ENCODE measurements around the gene RAB11FIP4.

RAB11FIP4 gene

DNA sequence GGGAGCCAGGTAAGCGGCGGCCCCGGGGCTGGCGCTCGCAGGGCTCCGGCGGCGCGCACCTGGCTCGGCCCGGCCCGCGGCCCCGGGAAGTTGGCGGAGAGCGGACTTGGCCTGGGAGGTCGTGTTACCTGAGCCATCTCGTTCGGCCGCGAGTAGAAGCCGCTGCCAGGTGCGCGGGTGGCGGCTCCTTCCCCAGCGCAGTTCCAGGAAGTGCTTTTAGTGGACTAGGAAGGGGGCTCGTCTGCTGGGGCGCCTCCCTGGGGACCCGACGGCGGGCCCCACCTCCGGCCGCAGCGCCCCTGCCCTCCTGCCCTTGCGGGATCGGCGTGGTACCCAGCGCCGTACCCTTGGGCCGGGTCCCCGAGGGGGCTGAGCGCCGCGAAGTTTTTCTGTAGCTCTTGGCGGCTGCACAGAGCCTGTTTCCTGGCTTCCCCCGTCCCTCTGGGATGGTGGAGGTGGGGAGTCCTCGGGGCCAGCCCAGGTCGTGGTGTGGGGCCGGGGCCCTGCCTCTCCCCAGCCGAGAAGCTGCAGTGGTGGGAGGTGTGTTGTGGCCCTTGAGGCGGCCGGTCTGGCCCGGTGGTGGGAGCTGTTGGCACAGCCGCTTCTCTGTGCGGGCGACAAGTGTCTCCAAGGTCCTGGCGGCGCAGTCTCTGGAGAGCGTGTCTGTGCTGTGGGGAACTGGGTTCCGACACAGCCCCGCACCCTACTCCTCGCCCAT lies 96.9 kb downstream of the RAB11FIP4 start:
- DNase-seq: peak in 1 of 2 donors; percentile 27

DNA sequence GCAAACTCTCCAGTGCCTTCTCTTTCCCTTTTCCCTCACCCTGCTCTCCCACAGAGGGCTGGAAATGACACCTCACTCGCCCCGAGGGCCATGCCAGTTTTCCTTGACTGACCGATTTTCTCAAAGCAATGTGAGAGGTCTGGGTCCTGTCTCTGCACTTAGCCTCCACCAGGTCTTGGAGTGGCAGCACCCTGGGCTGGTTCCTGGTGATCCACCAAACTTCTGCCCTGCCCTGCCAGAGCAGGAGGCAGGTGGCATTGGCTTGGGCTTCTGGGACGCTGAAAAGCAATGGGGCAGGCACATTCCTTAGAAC lies 97.5 kb downstream of the RAB11FIP4 start:
- DNase-seq: no peak

DNA sequence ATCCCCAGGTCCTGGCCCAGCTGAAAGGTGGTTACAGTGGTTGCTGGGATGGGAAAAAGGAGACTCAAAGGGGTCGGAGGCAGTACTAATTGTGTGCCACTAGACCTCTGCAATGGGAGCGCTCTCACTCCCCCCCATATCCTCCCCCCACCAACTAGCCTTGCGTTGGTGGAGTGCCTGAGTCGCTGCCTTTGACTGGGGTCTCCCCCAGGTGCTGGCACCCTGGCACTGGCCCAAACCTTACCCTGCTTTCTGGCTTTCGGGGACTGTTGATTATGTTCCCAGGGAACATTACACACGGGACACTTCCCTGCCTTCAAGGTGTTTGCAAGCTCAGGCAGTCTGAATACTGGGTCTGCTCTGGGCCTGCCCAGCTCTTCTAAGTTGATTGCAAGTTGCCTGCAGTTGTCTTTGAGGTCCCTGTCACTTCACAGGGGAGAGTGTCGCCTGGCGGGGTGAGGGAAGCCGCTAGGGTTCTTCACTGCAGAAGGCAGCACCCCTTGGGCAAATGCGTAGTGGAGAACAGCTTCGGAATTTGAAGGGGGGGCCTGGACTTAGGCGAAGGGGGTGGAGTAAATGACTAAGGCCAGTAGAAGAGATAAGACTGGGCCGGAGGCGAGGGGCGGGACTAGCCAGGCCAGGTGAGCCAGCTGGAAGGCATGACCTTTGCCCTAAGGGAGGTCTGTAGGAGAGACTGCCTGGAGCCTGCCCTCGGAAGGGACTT lies 98.0 kb downstream of the RAB11FIP4 start:
- DNase-seq: no peak

DNA sequence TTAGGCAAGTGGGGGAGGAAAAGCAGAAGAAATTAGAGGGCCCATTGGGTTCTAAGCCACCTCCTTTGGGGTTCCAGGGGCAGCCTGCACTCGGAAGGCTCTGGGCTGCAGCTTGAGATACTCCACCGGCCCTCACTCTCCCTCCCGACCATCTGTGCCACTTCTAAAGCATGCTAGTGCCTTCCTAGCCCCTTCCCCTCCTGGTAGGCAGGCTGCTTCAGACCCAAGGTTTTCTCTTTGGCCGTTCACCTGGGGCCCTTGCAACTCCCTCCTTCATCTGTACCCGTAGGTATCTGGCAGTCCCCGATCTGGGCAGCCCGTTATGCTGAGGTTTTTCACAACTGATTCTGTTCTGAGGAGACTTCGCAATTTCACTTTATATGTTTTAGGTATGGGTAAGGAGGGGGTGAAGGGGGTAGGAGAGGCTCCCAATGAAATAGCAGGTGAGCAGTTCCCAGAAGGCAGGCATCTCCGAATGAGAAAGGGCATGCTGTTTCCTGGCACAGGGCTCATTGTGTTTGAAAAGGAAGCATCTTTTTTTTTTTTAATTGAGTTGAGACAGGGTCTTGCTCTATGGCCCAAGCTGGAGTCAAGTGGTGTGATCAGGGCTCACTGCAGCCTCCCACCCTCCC lies 98.7 kb downstream of the RAB11FIP4 start:
- no peak for DNase-seq

DNA sequence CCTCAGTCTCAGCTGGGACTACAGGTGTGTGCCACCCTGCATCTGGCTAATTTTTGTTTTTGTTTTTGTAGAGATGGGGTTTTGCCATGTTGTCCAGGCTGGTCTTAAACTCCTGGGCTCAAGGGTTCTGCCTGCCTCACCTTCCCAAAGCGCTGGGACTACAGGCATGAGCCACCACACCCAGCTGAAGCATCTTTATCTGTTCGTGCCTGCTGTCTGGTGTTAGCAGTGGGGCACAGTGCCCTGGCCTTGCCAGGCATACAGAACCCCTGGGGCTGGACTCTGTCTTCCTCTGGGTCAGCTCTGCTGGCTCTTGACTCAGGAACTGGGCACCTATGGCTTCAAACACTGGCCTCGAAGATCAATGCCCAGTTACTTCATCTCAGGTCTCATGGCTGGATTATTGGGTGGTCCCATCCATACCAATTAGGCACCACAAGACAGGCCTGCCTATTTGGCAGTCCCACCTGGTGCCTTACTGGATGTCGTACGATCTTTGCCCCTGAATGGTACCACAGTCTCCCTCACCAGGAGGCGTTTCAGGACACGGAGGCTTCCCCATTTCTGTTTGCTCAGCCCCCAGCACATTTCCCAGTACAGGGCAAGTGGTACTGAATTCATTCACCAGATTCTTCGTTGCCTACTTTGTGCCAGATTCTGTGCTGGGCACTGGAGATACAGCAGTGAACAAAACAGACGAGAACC lies 99.3 kb downstream of the RAB11FIP4 start:
- no peak for DNase-seq

DNA sequence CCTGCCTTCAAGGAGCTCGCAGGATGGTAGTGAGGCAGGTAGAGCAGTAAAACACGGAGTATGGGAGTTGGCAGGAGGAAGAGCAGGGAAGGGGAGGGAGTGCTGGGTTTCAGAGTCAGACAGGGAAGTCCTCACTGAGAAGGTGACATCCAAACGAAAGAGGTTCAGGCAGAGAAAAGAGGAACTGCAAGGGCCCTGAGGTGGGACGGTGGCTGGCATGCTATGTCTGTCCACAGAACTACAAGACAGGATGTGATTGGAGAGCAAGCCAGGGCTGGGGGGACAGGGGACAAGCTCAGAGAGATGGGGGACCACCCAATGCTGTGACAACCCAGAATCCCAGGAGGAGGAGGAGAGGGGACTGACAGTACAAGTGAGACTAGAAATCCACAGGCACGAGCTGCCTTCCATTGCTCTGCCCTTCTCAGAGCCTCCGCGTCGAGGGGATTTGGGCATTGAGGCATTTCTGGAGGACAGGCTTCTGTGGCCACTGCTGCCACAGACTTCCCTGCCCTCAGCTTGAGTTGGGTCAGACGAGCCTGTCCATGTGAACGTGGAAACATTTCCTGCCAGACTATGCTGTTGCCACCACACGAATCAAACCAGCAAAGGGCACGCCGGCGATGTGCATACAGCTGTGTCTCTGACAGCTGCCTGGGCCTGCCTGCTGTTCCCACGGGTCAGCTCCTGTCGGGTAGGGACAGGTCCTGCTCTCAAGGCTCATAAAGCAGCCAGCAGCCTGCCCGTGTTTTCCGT lies 100.1 kb downstream of the RAB11FIP4 start:
- no peak for DNase-seq

DNA sequence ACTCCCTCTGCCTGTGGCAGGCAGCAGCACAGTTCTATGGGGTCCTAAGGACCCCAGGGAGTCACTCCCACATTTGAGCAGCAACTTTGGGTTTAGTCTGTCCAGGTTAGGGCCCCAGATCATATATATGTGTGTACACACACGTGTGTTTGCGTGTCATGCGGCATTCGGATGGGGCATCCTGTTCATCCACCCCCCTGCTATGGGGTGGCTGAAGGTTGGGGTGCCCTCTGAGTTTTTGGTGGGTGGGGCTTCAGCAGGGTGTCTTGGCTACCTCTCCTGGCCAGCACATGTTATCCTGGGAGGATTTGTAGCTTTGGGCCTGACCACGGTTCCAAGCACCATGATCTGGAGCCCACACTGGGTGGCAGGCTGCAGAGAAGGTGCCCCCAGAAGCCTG lies 100.7 kb downstream of the RAB11FIP4 start:
- no peak for DNase-seq

DNA sequence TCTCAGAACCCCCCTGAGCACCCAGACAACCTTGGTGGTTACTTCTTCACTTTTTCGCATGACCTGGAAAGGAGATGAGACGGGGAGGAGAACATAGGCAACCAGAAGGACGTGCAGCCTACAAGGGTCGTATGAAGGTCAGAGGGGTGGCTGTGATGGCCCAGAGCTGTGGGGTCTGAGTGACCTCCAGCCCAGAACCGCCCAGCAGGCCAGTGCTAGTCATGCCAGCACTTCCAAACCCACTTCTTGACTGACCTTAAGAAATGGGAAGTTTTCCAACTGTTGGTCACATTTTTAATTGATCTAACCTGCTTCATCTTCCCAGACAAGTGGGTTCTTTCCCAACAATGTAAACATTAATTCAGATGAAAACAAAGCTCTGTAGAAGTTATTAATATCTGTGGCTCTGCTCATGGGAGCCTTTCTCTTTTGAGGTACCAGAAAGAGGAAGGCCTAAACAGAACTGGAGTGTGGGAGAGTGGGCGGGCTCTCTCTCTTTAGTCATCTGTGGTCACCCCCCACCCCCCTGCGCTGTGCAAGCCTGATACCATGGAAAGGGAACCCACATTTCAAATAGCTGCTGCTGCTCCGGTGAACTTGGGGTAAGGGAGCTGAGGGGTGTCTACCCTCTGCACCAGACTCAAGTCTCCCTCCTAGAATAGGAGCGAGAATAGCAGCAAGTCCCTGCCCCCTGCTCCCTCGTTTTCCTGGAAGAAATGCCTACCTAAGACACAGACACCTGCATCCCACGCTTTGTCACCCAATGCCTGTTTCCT lies 101.6 kb downstream of the RAB11FIP4 start:
- DNase-seq: peak; percentile 21 to 36

DNA sequence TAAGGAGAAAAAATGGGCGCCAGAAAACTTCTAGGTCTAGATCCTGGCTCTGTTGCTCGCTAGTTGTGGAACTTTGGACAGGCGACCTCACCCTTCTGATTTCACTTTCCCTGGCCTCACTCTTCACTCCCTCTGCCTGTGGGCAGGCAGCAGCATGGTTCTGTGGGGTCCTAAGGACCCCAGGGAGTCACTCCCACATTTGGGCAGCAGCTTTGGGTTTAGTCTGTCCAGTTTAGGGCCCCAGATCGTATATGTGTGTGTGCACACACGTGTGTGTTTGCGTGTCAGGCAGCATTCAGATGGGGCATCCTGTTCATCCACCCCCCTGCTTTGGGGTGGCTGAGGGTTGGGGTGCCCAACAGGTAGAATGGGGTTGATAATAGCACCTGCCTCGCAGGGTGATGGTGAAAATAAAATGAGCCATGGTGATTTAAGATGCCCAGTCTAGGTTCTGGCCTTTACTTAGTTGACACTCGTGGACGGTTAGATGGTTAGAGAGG lies 102.2 kb downstream of the RAB11FIP4 start:
- DNase-seq: no peak

DNA sequence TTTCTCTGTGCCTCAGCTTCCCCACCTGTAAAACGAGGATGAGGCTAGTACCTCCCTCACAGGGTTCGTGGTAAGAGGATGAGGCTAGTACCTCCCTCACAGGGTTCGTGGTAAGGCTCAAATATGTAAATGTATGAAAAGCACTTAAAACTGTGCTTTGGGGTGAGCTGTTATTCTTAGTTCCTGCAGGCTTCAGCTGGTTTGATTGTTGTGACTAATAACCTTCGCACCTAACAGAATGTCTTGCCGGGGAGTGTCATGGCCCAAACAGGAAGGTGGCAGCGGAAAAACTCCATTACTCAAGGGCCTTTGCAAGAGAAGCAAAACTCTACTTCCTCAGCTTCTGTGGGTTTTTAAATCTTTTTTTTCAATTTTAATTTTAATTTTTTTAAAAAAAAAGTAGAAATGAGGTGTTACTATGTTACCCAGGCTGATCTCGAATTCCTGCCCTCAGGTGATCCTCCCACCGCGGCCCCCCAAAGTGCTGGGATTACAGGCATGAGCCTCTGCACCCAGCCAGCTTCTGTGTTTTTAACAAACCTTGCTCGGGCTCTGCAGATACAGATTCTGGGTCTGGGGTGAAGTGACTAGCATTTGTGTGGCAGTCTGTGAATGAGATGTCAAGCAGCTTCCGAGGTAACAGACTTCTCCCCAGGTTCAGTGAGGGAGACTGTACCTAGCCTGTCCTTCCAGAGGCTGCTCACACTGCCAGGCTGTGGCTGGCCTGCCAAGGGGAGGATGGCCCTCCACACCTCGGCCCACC lies 103.0 kb downstream of the RAB11FIP4 start:
- no peak for DNase-seq

DNA sequence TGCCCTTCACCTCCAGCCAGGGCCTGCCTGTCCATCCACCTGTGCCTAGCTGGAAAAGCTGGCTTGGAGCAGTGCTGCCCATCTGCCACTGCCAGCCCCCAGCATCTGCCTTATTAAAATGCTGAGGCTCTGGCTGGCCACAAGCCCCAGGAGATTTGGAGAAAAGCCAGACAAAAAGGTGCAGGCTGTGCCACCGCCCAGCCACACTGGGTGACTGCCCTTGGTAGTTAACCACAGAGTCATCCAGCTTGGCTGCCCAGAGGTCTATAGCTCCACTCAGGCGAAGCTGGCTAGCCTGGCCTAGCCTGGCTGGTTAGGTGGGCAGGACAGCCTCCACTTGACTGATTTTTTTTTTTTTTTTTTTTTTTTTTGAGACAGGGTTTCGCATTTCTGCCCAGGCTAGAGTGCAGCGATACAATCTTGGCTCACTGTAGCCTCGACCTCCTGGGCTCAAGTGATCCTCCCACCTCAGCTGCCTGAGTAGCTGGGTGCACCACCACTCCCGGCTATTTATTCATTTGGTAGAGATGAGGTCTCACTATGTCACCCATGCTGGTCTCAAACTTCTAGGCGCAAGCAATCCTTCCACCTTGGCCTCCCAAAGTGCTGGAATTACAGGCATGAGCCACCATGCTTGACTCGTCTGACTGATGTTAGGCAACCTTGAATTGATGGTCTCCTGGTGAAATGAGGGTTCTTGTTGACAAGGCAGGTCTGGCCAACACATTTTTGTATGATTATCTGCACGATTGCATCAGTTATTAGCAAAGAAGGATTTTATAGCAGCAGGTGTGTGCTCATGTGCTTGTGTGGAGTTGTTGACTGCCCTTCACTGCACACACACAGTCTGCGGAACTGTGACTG lies 103.8 kb downstream of the RAB11FIP4 start:
- no peak for DNase-seq

DNA sequence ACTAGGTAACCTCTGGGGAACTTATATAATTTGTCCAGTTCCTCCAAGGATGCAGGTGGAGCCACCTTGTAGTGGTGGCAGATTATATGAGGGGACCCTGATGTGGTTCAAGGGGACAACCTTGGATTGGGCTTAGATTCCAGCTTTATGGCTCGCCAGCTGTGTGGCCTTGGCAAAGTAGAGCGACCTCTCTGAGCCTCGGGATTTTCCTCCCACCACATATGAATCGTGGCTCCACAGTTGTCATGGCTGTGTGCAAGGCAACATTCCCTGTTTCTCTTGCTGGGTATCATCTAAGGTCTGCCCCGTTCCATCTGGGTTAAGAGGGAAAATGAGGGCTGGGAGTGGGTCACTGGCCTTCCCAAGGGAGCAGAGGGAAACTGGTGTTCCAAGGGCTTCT lies 104.6 kb downstream of the RAB11FIP4 start:
- DNase-seq: no peak

DNA sequence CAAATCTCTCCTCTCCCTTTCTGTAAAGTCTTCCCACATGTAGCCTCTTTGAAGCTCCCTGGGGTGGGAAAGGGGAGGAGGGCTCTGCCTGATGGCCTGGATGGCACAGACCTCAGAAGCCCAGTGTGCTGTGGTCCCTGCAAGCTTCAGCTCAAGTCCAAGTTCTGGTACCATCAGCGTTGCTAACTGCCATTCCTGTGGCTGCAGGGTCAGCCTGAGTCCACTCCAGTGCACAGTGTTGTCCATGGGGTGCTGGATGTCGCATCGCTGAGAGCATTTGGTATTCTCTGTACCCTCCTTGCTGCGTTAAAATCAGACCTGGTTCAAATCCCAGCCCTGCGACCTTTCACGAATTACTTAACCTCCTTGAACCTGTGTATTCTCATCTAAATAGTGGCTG lies 105.1 kb downstream of the RAB11FIP4 start:
- DNase-seq: no peak

DNA sequence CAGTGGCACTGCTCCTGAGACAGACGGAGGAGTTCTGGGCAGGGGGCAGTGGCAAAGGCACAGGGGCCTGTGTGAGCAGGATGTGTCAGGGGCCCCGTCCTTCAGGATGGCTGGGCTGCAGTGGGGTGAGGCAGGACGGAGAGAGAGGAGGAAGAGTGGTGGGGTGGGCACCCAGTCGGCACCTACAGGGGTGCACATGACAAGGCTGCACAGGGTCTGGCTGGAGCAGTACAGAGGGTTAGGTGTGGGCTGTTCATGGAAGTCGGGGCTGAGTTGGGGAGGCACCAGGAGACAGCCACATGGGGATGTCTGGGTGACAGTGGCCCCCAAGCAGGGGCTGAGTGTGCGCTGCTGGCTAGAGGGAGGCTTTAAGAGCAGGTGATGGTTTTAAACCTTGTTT lies 106.0 kb downstream of the RAB11FIP4 start:
- no peak for DNase-seq

DNA sequence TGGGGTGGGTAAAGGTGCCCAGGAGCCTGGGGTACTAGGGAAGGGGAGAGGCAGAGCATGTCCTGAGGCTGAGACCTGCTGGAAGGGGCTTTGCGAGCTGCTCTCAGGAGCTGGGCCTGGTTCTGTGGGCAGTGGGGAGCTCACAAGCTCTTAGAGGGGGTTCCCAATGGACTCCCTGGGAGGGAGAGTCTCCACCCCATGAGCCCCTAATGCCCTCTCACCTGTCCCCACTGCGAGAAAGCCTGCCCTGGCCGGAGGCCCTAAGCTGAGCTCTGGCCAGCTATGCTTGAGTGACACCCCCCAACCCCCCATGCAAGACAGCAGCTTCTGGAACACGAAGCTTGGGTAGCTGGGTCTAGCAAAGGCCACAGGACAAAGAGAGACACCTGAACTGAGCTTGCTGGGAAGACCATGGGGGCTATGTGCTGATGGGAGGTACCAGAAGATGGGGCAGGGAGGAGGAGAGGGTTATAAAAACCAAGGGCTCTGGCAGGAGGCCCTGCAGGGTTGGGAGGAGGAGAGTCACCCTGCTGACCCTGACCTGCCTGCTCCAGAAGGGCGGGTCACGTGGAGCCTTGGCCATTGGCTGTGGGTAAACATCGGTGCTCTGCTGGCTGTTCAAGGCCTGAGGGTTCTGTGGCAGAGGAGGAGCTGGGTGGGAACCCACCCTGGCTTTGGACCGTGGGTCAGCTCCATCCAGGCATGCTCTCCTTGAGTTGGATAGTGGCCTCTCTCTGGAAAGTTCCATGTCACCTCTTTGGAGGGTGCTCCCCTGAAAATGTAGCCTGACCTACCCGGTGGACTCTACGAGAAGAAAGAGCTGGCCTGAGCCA lies 106.7 kb downstream of the RAB11FIP4 start:
- no peak for DNase-seq

DNA sequence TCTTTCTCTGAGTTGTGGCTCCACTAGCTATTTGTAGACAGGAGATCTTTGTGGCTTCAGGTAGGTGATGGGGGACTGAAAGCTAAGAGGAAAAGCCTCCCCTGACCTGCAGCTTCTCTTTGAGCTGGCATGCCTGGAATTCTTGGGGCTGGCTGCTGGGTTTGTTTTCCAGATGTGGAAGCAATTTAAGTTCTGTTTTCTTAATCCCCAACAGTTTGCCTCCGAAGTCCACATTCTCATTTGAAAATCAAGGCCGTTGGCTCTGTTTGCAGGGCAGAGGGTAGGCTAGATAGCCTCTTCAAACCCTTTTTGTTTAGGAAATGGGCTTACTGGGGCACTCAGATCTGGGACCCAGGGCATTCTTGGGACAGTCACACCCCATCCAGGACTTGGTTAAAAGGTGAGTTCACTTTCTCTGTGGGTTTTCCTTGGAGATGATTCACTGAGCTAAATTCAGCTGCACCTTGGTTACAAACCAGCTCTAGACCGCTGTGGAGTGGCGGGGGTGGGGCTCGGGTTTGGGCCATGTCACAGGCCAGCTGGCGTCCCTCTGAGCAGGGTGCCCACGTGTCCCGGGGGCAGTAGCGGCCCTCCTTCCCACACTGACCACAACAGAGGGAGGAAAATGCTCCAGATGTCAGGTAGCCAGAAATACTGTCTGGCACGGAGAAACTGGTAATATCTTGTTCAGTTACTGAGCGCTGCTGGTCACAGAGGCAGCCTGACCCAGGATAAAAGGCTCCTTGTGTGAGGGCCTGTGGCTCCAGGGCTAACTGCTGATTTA lies 108.5 kb downstream of the RAB11FIP4 start:
- peak; percentile 66 to 72 for DNase-seq

DNA sequence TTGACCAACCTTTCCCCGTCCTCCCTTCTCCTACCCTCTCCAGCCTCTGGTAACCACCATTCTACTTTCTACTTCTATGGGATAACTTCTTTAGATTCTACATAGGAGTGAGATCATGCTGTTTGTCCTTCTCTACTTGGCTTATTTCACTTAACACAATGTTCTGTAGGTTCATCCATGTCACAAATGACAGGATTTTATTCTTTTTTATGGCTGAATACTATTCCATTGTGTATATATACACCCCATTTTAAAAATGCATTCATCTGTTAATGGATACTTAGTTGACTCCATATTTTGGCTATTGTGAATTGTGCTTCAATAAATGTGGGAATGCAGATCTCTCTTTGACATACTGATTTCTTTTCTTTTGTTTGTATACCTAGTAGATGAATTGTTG lies 115.0 kb downstream of the RAB11FIP4 start:
- no peak for DNase-seq
